ENCODE results near the gene VPS45.

The VPS45 gene

GRCh38 chr1:150164779-150165178, 97.2 kb downstream of the VPS45 start:
- H2BK12ac ChIP-seq (ENCODE audit: low read length): no peak overlapping the region
- peaks cover 26 to 27% of the 10 kb centered on the region in 2 donors for H3K4me1 ChIP-seq (ENCODE audit: control insufficient read depth in 2 of 2, insufficient read depth in 1 of 2, low read depth in 1 of 2, low read length in 2 of 2)
- no peak overlapping the region for H3K14ac ChIP-seq (ENCODE audit: low read length)
- H3K9ac ChIP-seq (ENCODE audit: low read depth, low read length, poor library complexity): no peak overlapping the region
- peaks cover under 1% of the 10 kb centered on the region for H3K79me1 ChIP-seq (ENCODE audit: low read depth, low read length)
- no peak overlapping the region for H2BK15ac ChIP-seq (ENCODE audit: low read length)
- no peak overlapping the region for H4K8ac ChIP-seq (ENCODE audit: low read depth, low read length)
- no peak overlapping the region for H3K4me2 ChIP-seq (ENCODE audit: insufficient read depth, low read length, poor library complexity, severe bottlenecking)
- no peaks in the 10 kb centered on the region for H3K27me3 ChIP-seq (ENCODE audit: control insufficient read depth in 3 of 3, insufficient read depth in 3 of 3, low read depth in 1 of 3, low read length in 3 of 3)
- no peak overlapping the region for H2BK120ac ChIP-seq (ENCODE audit: low read depth, low read length)
- H3K23ac ChIP-seq (ENCODE audit: low read depth, low read length, poor library complexity): no peak overlapping the region
- H2BK5ac ChIP-seq (ENCODE audit: low read length): no peak overlapping the region
- H4K91ac ChIP-seq (ENCODE audit: low read depth, low read length, poor library complexity): no peak overlapping the region
- no peak for DNase-seq (ENCODE audit: low spot score)
- no peak overlapping the region for H3K4me3 ChIP-seq (ENCODE audit: low read length in 2 of 2)
- no peak overlapping the region for H2AFZ ChIP-seq (ENCODE audit: low read length)
- no CpG with 5 or more reads among the region's 5 CpGs for WGBS, 2 donors (ENCODE audit: extremely low coverage in 2 of 2, insufficient read length in 2 of 2, insufficient replicate concordance in 1 of 2)
- H3K18ac ChIP-seq (ENCODE audit: low read length): peak overlapping the region; percentile 38
- H2AK5ac ChIP-seq (ENCODE audit: low read depth, low read length): no peak overlapping the region
- no peak overlapping the region for H3K4ac ChIP-seq (ENCODE audit: low read length)
- no peak overlapping the region for H3K27ac ChIP-seq (replicated peaks; ENCODE audit: low read length)
- no peaks in the 10 kb centered on the region for H3K9me3 ChIP-seq (replicated peaks in 1 of 2; ENCODE audit: control insufficient read depth in 2 of 2, insufficient read depth in 1 of 2, low read depth in 1 of 2, low read length in 2 of 2)
- peaks cover 4 to 16% of the 10 kb centered on the region in 2 donors for H3K36me3 ChIP-seq (replicated peaks in 1 of 2; ENCODE audit: control insufficient read depth in 2 of 2, insufficient read depth in 2 of 2, low read length in 2 of 2)

- Histone ChIP-seq H2BK5ac (ENCODE audit: low read length) (no peak overlapping the region), H3K79me1 (ENCODE audit: low read depth, low read length) (no peaks in the 10 kb centered on the region), H3K4me3 (ENCODE audit: low read length in 2 of 2) (no peak overlapping the region), H3K4ac (ENCODE audit: low read length) (no peak overlapping the region), H3K9ac (ENCODE audit: low read depth, low read length, poor library complexity) (no peak overlapping the region), H3K4me2 (ENCODE audit: insufficient read depth, low read length, poor library complexity, severe bottlenecking) (no peak overlapping the region), H2AK5ac (ENCODE audit: low read depth, low read length) (no peak overlapping the region), H3K27me3 (ENCODE audit: control insufficient read depth in 3 of 3, insufficient read depth in 3 of 3, low read depth in 1 of 3, low read length in 3 of 3) (no peaks in the 10 kb centered on the region), H2BK15ac (ENCODE audit: low read length) (no peak overlapping the region), H2BK120ac (ENCODE audit: low read depth, low read length) (no peak overlapping the region), H2AFZ (ENCODE audit: low read length) (no peak overlapping the region), H4K8ac (ENCODE audit: low read depth, low read length) (no peak overlapping the region), H4K91ac (ENCODE audit: low read depth, low read length, poor library complexity) (no peak overlapping the region), H3K18ac (ENCODE audit: low read length) (no peak overlapping the region), H3K9me3 (replicated peaks in 1 of 2; ENCODE audit: control insufficient read depth in 2 of 2, insufficient read depth in 1 of 2, low read depth in 1 of 2, low read length in 2 of 2) (no peaks in the 10 kb centered on the region), H3K14ac (ENCODE audit: low read length) (no peak overlapping the region), H2BK12ac (ENCODE audit: low read length) (no peak overlapping the region), H3K36me3 (replicated peaks in 1 of 2; ENCODE audit: control insufficient read depth in 2 of 2, insufficient read depth in 2 of 2, low read length in 2 of 2) (peaks cover 0 to 5% of the 10 kb centered on the region in 2 donors), H3K27ac (replicated peaks; ENCODE audit: low read length) (no peak overlapping the region), H3K23ac (ENCODE audit: low read depth, low read length, poor library complexity) (no peak overlapping the region), H3K4me1 (ENCODE audit: control insufficient read depth in 2 of 2, insufficient read depth in 1 of 2, low read depth in 1 of 2, low read length in 2 of 2) (peaks cover 23 to 27% of the 10 kb centered on the region in 2 donors)
- no peak for DNase-seq (ENCODE audit: low spot score)
- WGBS, 2 donors (ENCODE audit: extremely low coverage in 2 of 2, insufficient read length in 2 of 2, insufficient replicate concordance in 1 of 2): no CpG with 5 or more reads among the region's 14 CpGs
Observed at GRCh38 chr1:150165622-150166612, 98.3 kb downstream of the VPS45 start.

GRCh38 chr1:150168960-150169601, 101.5 kb downstream of the VPS45 start:
- no peak overlapping the region for H2AK5ac ChIP-seq (ENCODE audit: low read depth, low read length)
- no peak overlapping the region for H2BK5ac ChIP-seq (ENCODE audit: low read length)
- no peak overlapping the region for H2AFZ ChIP-seq (ENCODE audit: low read length)
- H4K91ac ChIP-seq (ENCODE audit: low read depth, low read length, poor library complexity): no peak overlapping the region
- H3K4me1 ChIP-seq (ENCODE audit: control insufficient read depth in 2 of 2, insufficient read depth in 1 of 2, low read depth in 1 of 2, low read length in 2 of 2): peaks cover 8 to 11% of the 10 kb centered on the region in 2 donors
- H3K14ac ChIP-seq (ENCODE audit: low read length): no peak overlapping the region
- H4K8ac ChIP-seq (ENCODE audit: low read depth, low read length): no peak overlapping the region
- no peak overlapping the region for H3K27ac ChIP-seq (replicated peaks; ENCODE audit: low read length)
- H3K4me2 ChIP-seq (ENCODE audit: insufficient read depth, low read length, poor library complexity, severe bottlenecking): no peak overlapping the region
- no peak overlapping the region for H3K23ac ChIP-seq (ENCODE audit: low read depth, low read length, poor library complexity)
- H3K36me3 ChIP-seq (replicated peaks in 1 of 2; ENCODE audit: control insufficient read depth in 2 of 2, insufficient read depth in 2 of 2, low read length in 2 of 2): no peaks in the 10 kb centered on the region
- no CpG with 5 or more reads among the region's 6 CpGs for whole genome bisulfite sequencing, 2 donors (ENCODE audit: extremely low coverage in 2 of 2, insufficient read length in 2 of 2, insufficient replicate concordance in 1 of 2)
- H3K4me3 ChIP-seq (ENCODE audit: low read length in 2 of 2): no peak overlapping the region
- no peak overlapping the region for H2BK12ac ChIP-seq (ENCODE audit: low read length)
- H2BK15ac ChIP-seq (ENCODE audit: low read length): no peak overlapping the region
- no peak overlapping the region for H2BK120ac ChIP-seq (ENCODE audit: low read depth, low read length)
- H3K79me1 ChIP-seq (ENCODE audit: low read depth, low read length): no peaks in the 10 kb centered on the region
- no peaks in the 10 kb centered on the region for H3K27me3 ChIP-seq (ENCODE audit: control insufficient read depth in 3 of 3, insufficient read depth in 3 of 3, low read depth in 1 of 3, low read length in 3 of 3)
- no peak overlapping the region for H3K18ac ChIP-seq (ENCODE audit: low read length)
- H3K9ac ChIP-seq (ENCODE audit: low read depth, low read length, poor library complexity): no peak overlapping the region
- DNase-seq (ENCODE audit: low spot score): no peak
- no peaks in the 10 kb centered on the region for H3K9me3 ChIP-seq (replicated peaks in 1 of 2; ENCODE audit: control insufficient read depth in 2 of 2, insufficient read depth in 1 of 2, low read depth in 1 of 2, low read length in 2 of 2)
- no peak overlapping the region for H3K4ac ChIP-seq (ENCODE audit: low read length)

GRCh38 chr1:150171801-150172200, 104.2 kb downstream of the VPS45 start:
- Histone ChIP-seq H3K9me3 (replicated peaks in 1 of 2; ENCODE audit: control insufficient read depth in 2 of 2, insufficient read depth in 1 of 2, low read depth in 1 of 2, low read length in 2 of 2) (no peaks in the 10 kb centered on the region), H3K4me2 (ENCODE audit: insufficient read depth, low read length, poor library complexity, severe bottlenecking) (no peak overlapping the region), H2BK5ac (ENCODE audit: low read length) (no peak overlapping the region), H3K4me1 (ENCODE audit: control insufficient read depth in 2 of 2, insufficient read depth in 1 of 2, low read depth in 1 of 2, low read length in 2 of 2) (peaks cover 6 to 11% of the 10 kb centered on the region in 2 donors), H2BK15ac (ENCODE audit: low read length) (no peak overlapping the region), H2BK120ac (ENCODE audit: low read depth, low read length) (no peak overlapping the region), H4K8ac (ENCODE audit: low read depth, low read length) (no peak overlapping the region), H3K4me3 (ENCODE audit: low read length in 2 of 2) (no peak overlapping the region), H2AK5ac (ENCODE audit: low read depth, low read length) (no peak overlapping the region), H3K9ac (ENCODE audit: low read depth, low read length, poor library complexity) (no peak overlapping the region), H2AFZ (ENCODE audit: low read length) (no peak overlapping the region), H4K91ac (ENCODE audit: low read depth, low read length, poor library complexity) (no peak overlapping the region), H3K4ac (ENCODE audit: low read length) (no peak overlapping the region), H3K14ac (ENCODE audit: low read length) (no peak overlapping the region), H3K79me1 (ENCODE audit: low read depth, low read length) (no peaks in the 10 kb centered on the region), H3K23ac (ENCODE audit: low read depth, low read length, poor library complexity) (no peak overlapping the region), H2BK12ac (ENCODE audit: low read length) (no peak overlapping the region), H3K18ac (ENCODE audit: low read length) (no peak overlapping the region), H3K27me3 (ENCODE audit: control insufficient read depth in 3 of 3, insufficient read depth in 3 of 3, low read depth in 1 of 3, low read length in 3 of 3) (no peaks in the 10 kb centered on the region), H3K36me3 (replicated peaks in 1 of 2; ENCODE audit: control insufficient read depth in 2 of 2, insufficient read depth in 2 of 2, low read length in 2 of 2) (no peaks in the 10 kb centered on the region), H3K27ac (replicated peaks; ENCODE audit: low read length) (no peak overlapping the region)
- no CpG with 5 or more reads among the region's 2 CpGs for WGBS, 2 donors (ENCODE audit: extremely low coverage in 2 of 2, insufficient read length in 2 of 2, insufficient replicate concordance in 1 of 2)
- no peak for DNase-seq (ENCODE audit: low spot score)
